Activated CD8-positive, alpha-beta memory T cell treated with anti-CD3 and anti-CD28 coated beads, Interleukin-2, amount 10 ng/mL, durations not matched to agents 7 days and 5 days (primary cell): ENCODE measurements around the gene F8. TPM values are rescaled to one million over a fixed set of nuclear protein-coding genes. Genes with fewer than 3 reads are reported as not detected.

Experiments
- ATAC-seq: fragments of 150-1000 bp; cut with Tn5 transposase; one replicate; pipeline ENCODE4 v1.10.0; 2021; ENCODE audit warnings: moderate library complexity
- CTCF ChIA-PET: fragments of 350-600 bp; sonication (Branson Sonifier 250); formaldehyde crosslinking; loops from one replicate; lab custom pipeline; 2021; ENCODE audit warnings: antibody characterized with exemption; lab: Charles Lee
- DNase-seq: peaks from one replicate; pipeline ENCODE4 v3.0.0-alpha.2; 2020
- H3K27ac Mint-ChIP-seq: one replicate; pipeline ENCODE4 v1.8.0; 2021; ENCODE audit warnings: mild to moderate bottlenecking, mixed read lengths
- H3K27me3 Mint-ChIP-seq: one replicate; pipeline ENCODE4 v1.8.0; 2021; ENCODE audit warnings: mixed read lengths
- H3K36me3 Mint-ChIP-seq: one replicate; pipeline ENCODE4 v1.8.0; 2021; ENCODE audit warnings: mild to moderate bottlenecking, mixed read lengths
- H3K4me1 Mint-ChIP-seq: one replicate; pipeline ENCODE4 v1.8.0; 2021; ENCODE audit warnings: mixed read lengths
- H3K4me3 Mint-ChIP-seq: one replicate; pipeline ENCODE4 v1.8.0; 2021; ENCODE audit warnings: mild to moderate bottlenecking, moderate library complexity, mixed read lengths
- H3K9me3 Mint-ChIP-seq: one replicate; pipeline ENCODE4 v1.8.0; 2022; ENCODE audit warnings: low read depth, mixed read lengths
- total RNA-seq, 2 experiments: library from RNA; stranded (reverse); gene quantifications; one replicate each; pipeline ENCODE4 v1.2.3, GENCODE V29; 2021

Gene F8
- total RNA-seq, result 10 to 100 TPM; 12.7 to 15.0 TPM

DNA sequence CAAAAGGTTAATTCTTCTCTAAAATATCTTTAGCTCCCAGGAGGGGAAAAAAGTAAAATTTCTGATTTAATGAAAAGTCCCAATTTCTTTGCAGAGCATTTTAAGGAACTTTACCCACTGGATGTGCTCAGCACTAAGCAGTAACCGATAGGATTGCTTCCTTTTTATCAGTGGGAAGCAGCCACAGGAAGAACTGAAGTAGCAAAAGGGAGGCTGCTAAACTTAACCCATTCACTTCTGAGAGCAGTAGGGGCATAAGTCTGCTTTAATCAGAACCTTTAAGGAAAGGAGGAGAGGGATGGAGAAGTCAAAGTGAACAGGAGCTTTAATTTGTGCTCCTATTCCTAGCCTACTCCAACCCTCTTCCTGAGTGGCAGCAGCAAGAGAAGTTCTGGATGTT lies at the start of gene F8:
Gene F8 (minus strand): TSS at position 139 of the 400 bp plus-strand sequence. CDS start 171 bp downstream, outside the sequence.
- H3K27ac Mint-ChIP-seq, result no peak within 1 kb of the TSS
- no peaks in the 10 kb centered on the region for H3K4me1 Mint-ChIP-seq
- ATAC-seq, result no peak
- CTCF ChIA-PET, result interaction anchor here (1.6 kb wide), 1 partner anchor 105 kb away, joined by 4 read pairs; no protein-coding TSS in a partner anchor
- no peaks in the 10 kb centered on the region for H3K9me3 Mint-ChIP-seq
- DNase-seq, result no peak
- no peak within 1 kb of the TSS for H3K4me3 Mint-ChIP-seq
- H3K27me3 Mint-ChIP-seq, result no peaks in the 10 kb centered on the region
- H3K36me3 Mint-ChIP-seq, result no peaks in the 10 kb centered on the region

DNA sequence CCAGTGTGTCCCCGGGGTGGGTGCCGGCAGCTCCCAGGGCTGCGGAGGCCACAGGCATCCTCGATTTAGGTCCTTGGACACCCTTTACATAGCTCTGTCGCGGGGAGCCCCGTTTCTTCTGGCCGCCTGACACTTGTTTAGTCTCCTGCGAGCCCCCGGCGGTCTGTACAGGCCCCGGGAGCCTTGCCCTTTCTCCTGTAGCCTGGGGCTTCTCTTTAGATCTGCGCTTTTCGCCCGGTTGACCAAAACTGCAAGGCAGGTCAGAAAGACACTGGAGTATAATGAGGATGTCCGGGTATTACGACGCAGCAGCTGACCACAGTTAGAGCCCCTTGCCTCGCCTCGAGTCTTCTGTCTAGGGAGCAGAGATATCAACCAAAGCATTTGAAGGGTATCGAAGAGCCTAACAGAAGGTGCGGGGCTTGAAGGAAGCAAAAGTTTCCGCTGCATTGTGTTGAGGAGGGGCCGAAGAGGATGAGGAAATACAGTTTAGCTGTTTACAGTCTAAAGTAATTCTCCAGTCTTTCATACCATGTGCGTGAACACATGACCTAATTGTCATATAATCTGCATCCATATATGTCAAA lies 49.3 kb upstream of the F8 start:
- no peak for ATAC-seq
- Mint-ChIP-seq H3K27ac (peak overlapping the region; percentile 93), H3K4me1 (peaks cover 58% of the 10 kb centered on the region), H3K36me3 (peaks cover 33% of the 10 kb centered on the region), H3K9me3 (no peaks in the 10 kb centered on the region), H3K27me3 (no peaks in the 10 kb centered on the region), H3K4me3 (peak overlapping the region; percentile 93)
- no peak for DNase-seq
- CTCF ChIA-PET, result interaction anchor here (1.3 to 1.5 kb wide), 2 partner anchors 9 to 15 kb away, joined by 3 to 4 read pairs; no protein-coding TSS in a partner anchor

DNA sequence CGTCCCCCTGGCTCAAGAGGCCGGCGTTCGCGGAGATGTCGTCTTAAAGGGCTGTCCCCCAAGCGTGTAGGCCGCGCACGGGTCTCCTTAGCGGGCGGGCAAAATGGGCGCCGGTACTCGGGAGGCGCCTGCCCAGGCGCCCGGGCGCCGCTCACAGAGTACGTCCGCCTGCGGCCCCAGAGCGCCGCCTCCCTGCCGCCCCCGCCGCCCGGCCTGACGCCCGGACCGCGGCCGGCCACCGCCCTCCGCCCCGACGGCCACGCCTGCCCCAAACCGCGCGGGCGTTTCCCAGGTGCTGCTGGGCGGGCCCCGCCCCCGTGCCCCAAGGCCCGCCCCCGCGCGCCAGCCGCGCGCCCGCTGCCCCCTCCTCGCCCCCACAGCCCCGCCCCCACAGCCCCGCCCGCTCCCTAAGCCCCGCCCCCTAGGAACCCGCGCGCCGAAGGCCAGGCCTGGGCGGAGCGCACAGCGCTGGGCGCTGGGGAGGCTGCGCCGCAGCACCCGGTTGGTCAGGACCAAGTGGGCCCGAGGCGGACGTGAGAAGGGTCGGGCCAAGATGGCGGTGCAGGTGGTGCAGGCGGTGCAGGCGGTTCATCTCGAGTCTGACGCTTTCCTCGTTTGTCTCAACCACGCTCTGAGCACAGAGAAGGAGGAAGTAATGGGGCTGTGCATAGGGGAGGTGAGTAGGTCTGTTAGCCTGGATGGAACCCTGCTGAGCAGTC lies 48.6 kb upstream of the F8 start, which contains the start of the genes BRCC3, CMC4 and MTCP1:
Gene BRCC3 (plus strand): TSS at position 534 of the 719 bp plus-strand sequence. CDS start 20 bp downstream, at position 554.
Gene CMC4 (minus strand): TSS at position 162 of the 719 bp plus-strand sequence. CDS start 7,113 bp downstream, outside the sequence.
Gene MTCP1 (minus strand): TSS at position 162 of the 719 bp plus-strand sequence. CDS start 5,126 bp downstream, outside the sequence.
- H3K4me1 Mint-ChIP-seq, result peaks cover 63% of the 10 kb centered on the region
- peak within 1 kb of the TSS; percentile 93 for H3K4me3 Mint-ChIP-seq
- peak within 1 kb of the TSS; percentile 93 for H3K27ac Mint-ChIP-seq
- DNase-seq (peak; percentile 87), ATAC-seq (peak; percentile 91)
- H3K27me3 Mint-ChIP-seq, result no peaks in the 10 kb centered on the region
- H3K36me3 Mint-ChIP-seq, result peaks cover 29% of the 10 kb centered on the region
- CTCF ChIA-PET, result interaction anchor here (0.7 to 1.5 kb wide), 2 partner anchors 14 kb away, joined by 4 read pairs; no protein-coding TSS in a partner anchor
- H3K9me3 Mint-ChIP-seq, result no peaks in the 10 kb centered on the region

DNA sequence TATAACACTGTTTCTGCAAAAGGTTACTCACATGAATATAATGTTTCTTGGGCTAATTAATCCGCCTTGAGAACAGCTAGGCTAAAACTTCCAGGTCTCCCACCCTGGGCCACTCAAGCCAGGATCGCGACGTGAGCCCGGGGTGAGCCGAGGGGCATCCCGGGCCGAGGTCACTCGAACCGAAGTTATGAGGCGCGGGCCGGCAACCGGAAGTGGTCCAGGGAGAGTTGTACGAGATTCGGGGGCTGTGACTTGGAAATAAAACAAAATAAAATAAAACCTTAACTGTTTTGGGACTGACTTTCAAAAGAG lies 48.1 kb upstream of the F8 start:
- H3K36me3 Mint-ChIP-seq, result peaks cover 28% of the 10 kb centered on the region
- ATAC-seq (peak; percentile 14), DNase-seq (no peak)
- CTCF ChIA-PET, result interaction anchor here (0.7 kb wide), 1 partner anchor 14 kb away, joined by 4 read pairs; no protein-coding TSS in a partner anchor
- H3K4me1 Mint-ChIP-seq, result peaks cover 64% of the 10 kb centered on the region
- H3K4me3 Mint-ChIP-seq, result peak overlapping the region; percentile 76
- no peaks in the 10 kb centered on the region for H3K9me3 Mint-ChIP-seq
- H3K27ac Mint-ChIP-seq, result peak overlapping the region; percentile 73
- H3K27me3 Mint-ChIP-seq, result no peaks in the 10 kb centered on the region

DNA sequence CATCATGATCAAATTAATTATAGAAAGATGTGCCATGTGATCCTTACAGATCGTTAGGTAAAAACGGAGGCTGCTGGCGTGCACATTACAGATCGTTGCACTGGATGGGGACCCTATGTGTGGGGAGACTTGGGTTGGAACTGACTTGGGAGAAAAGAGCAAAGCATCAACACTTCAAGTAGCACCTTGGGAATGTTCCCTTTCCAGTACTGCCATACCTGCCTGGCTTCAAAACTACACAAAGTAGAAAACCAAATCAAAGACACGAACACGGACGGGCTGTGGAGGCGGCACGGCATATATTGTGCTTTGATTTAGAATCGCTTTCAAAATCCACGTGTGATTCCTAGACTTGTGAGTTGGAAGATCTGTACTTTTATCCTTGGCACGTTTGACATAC lies 47.5 kb upstream of the F8 start:
- peak overlapping the region; percentile 76 for H3K4me3 Mint-ChIP-seq
- no peaks in the 10 kb centered on the region for H3K27me3 Mint-ChIP-seq
- CTCF ChIA-PET, result interaction anchor here (0.7 to 1.3 kb wide), 2 partner anchors 13 kb away, joined by 3 to 4 read pairs; no protein-coding TSS in a partner anchor
- peak overlapping the region; percentile 73 for H3K27ac Mint-ChIP-seq
- ATAC-seq (no peak), DNase-seq (no peak)
- peaks cover 60% of the 10 kb centered on the region for H3K4me1 Mint-ChIP-seq
- no peaks in the 10 kb centered on the region for H3K9me3 Mint-ChIP-seq
- peaks cover 22% of the 10 kb centered on the region for H3K36me3 Mint-ChIP-seq

DNA sequence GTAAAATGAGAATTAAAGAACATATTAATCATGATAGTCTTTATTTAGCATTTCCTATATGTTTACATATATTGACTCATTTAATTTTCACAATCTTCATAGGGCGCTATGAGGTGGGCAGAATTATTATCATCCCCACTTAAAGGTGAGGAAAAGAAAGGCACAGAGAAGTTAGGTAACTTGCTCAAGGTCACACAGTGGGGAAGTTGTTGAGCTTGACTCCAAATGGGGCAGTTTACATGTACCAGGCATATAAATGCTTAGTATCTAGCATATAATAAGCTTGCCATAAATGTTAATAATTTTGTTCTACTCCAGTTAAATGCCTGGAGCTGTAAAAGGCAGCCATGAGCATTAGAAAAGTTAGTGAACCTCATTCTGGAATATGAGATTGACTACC lies 46.9 kb upstream of the F8 start:
- CTCF ChIA-PET, result interaction anchor here (1.3 kb wide), 1 partner anchor 12 kb away, joined by 3 read pairs; no protein-coding TSS in a partner anchor

DNA sequence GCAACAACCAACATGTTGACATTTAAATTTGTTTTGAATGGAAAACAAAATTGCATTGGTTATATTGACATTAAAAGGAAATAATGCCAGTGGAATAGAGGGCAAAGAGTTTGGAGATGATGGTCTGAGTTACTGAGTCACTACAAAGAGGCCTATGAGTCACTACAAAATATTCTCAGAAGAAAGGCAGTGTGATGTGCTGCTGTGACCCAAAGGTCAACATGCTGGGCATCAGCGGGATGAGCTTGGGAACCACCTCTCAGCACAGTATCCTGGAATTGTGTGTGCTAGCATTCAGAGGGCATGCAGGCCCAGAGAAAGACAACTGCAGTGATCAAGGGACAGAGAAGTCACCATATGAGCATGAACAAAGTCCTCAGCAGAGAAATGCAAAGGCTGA lies 45.6 kb upstream of the F8 start:
- no peak for ATAC-seq
- Mint-ChIP-seq H3K4me1 (peaks cover 46% of the 10 kb centered on the region), H3K4me3 (peak overlapping the region; percentile 26), H3K9me3 (no peaks in the 10 kb centered on the region), H3K27ac (no peak overlapping the region), H3K27me3 (no peaks in the 10 kb centered on the region), H3K36me3 (peaks cover 11% of the 10 kb centered on the region)
- CTCF ChIA-PET, result interaction anchor here (1.6 to 2.7 kb wide), 2 partner anchors 11 to 19 kb away, joined by 4 to 6 read pairs; no protein-coding TSS in a partner anchor
- no peak for DNase-seq

More for the DNA sequence above, 46.9 kb upstream of the F8 start:
- Mint-ChIP-seq H3K27ac (peak overlapping the region; percentile 73), H3K36me3 (peaks cover 21% of the 10 kb centered on the region), H3K27me3 (no peaks in the 10 kb centered on the region), H3K4me1 (peaks cover 59% of the 10 kb centered on the region), H3K9me3 (no peaks in the 10 kb centered on the region), H3K4me3 (peak overlapping the region; percentile 76)
- no peak for DNase-seq
- ATAC-seq, result no peak

DNA sequence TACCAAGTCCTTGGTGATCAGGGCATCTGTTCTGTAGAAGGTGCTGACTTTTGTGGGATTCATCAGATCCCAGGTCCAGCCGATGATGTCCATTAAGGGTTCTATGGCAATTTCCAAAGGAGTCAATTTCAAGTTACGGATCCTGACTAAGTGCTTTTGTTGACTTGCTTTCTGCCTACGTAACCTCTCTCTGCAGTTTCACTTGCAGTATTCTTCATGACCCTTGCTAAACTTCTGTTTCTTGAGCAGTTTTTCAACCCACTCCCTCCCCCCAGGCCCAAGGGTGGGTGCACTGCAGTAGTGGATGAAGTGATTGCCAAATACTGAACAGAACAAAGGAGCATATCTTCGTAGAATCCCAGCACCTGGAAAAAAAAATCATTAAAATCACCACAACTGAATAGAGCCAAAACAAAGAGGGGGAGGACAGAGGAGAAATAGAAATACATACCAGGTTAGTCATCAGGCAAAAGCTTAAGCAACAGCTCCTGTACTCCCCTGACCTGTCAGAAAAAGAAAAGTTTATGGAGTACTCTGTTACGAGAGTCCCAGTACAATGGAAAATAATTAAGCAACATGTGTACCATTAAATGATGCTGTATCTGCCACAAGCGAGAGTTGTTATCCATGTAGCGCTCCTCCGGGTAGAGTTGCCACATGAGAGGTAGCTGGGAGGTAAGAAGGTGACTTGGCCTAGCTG lies 42.7 kb upstream of the F8 start:
- Mint-ChIP-seq H3K4me1 (peaks cover 35% of the 10 kb centered on the region), H3K27me3 (no peaks in the 10 kb centered on the region), H3K9me3 (no peaks in the 10 kb centered on the region), H3K27ac (no peak overlapping the region), H3K36me3 (peaks cover 7% of the 10 kb centered on the region), H3K4me3 (no peak overlapping the region)
- CTCF ChIA-PET, result interaction anchor here (1.0 kb wide), 1 partner anchor 8 kb away, joined by 3 read pairs; no protein-coding TSS in a partner anchor
- DNase-seq (no peak), ATAC-seq (no peak)

DNA sequence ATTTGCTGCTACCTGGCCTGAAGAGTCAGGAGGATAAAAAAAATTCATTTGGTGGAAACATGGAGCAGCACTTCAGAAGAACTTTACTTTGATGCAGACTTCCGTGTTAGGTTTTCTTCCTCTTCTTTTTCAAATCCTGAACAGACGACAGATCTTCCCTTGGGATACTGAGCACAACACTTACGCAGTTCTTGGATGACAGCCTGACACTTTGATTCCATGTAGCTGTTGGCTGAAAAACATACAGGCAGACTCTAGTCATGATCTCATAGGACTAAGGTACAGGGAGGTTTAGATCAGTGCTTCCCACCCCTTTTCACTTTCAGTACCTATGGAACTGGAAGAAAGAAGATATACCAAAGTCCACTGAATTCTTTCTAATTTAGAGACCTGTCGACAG lies 39.2 kb upstream of the F8 start:
- peaks cover 5% of the 10 kb centered on the region for H3K36me3 Mint-ChIP-seq
- CTCF ChIA-PET, result interaction anchor here (0.6 to 1.3 kb wide), 2 partner anchors 25 to 1307 kb away, joined by 3 read pairs; no protein-coding TSS in a partner anchor
- no peak overlapping the region for H3K4me3 Mint-ChIP-seq
- H3K27ac Mint-ChIP-seq, result peak overlapping the region; percentile 36
- DNase-seq, result no peak
- H3K9me3 Mint-ChIP-seq, result no peaks in the 10 kb centered on the region
- H3K4me1 Mint-ChIP-seq, result peaks cover 22% of the 10 kb centered on the region
- no peaks in the 10 kb centered on the region for H3K27me3 Mint-ChIP-seq
- ATAC-seq, result no peak

DNA sequence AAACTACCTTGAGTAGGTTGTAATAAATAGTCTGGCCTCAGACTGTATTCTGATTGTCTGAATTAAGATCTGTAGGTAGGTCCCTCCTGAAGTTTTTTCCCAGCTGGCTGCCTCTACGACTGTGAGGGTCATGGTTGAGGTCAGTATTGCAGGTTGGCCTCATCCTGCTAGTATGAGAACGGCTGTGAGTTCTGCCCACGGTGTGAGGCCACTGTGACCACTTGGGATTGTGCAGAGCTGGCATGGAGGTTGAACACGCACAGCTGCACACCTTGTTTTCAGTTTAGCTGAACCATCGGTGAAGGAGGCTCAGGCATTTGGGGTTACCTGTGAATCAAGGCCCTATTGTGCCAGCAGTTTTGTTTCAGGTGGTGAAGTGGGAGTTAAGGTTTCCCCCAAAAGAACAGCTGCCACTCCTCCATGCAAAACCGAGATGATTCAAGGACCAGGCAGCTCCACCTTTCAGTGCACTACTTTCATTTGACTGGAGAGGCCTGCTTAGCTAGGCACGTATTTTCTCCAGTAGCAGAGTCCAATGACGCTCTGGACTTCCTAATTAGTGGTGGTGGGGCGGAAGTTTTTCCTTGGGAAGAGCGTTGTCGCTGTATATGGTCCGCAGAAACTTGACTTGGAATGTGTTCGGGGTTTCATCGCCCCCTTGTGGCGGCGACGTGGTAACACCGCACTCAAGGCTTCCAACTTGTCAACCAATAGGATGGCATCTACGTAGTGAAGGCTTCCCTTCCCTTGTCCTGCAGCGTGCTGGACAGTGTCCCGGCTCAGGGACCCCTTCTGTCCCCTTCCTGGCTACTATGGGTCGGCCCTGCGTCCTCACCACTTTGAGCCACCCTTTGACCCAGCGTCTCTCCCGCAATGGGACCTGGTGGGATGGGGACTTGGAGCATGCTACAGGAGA lies 34.6 kb upstream of the F8 start:
- Mint-ChIP-seq H3K27ac (peak overlapping the region; percentile 77), H3K9me3 (no peaks in the 10 kb centered on the region), H3K36me3 (peaks cover 14% of the 10 kb centered on the region), H3K4me1 (peaks cover 40% of the 10 kb centered on the region), H3K27me3 (no peaks in the 10 kb centered on the region), H3K4me3 (peak overlapping the region; percentile 71)
- DNase-seq, result peak; percentile 66
- CTCF ChIA-PET, result interaction anchor here (0.7 to 2.3 kb wide), 18 partner anchors 8 to 177 kb away, joined by 3 to 18 read pairs (median 4); partner anchors contain the start of gene FUNDC2
- peak; percentile 80 for ATAC-seq

DNA sequence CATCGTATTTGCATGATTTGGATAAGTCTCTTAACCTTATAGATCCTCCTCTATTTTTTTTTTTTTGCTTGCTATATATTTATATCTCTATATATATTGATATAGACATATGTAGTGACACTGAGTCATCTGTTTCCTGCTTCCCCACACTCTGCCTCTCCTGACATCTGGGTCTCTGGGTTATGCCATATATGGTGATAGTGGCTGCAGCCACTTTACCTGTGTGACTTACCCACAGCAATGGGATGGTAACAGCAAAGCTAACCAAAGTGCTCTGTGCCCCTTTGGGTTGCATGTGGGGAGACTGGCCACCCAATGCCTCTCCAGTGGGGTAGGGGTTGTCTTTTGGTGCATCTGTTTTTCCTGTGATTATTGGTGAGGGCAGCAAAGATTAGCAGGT lies 33.9 kb upstream of the F8 start:
- H3K9me3 Mint-ChIP-seq, result no peaks in the 10 kb centered on the region
- no peaks in the 10 kb centered on the region for H3K27me3 Mint-ChIP-seq
- no peak overlapping the region for H3K4me3 Mint-ChIP-seq
- DNase-seq (peak; percentile 44), ATAC-seq (peak; percentile 69)
- H3K27ac Mint-ChIP-seq, result peak overlapping the region; percentile 77
- peaks cover 16% of the 10 kb centered on the region for H3K36me3 Mint-ChIP-seq
- H3K4me1 Mint-ChIP-seq, result peaks cover 40% of the 10 kb centered on the region
- CTCF ChIA-PET, result interaction anchor here (0.7 to 2.3 kb wide), 17 partner anchors 8 to 139 kb away, joined by 3 to 18 read pairs (median 4); partner anchors contain the start of gene FUNDC2

DNA sequence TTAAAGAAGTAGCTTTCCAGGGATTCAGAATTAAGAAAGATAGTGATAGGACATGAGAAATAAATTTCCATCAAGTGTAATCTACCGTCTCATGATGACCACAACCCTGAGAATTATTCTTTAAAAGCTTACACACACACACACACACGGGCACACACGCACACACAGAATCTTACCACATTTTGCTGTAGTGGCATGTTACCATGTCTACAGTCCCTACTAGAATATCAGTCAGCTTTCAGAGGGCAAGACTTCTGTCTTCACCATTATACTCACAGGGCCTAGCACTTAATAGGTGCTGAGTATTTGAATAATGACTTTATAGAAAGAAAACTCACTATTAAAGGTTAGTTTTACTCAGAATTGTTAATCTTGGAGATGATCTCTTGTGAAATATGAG lies 33.0 kb upstream of the F8 start:
- peaks cover 40% of the 10 kb centered on the region for H3K4me1 Mint-ChIP-seq
- peaks cover 16% of the 10 kb centered on the region for H3K36me3 Mint-ChIP-seq
- no peaks in the 10 kb centered on the region for H3K27me3 Mint-ChIP-seq
- CTCF ChIA-PET, result interaction anchor here (1.3 to 1.9 kb wide), 3 partner anchors 9 to 138 kb away, joined by 3 to 10 read pairs (median 6); no protein-coding TSS in a partner anchor
- H3K27ac Mint-ChIP-seq, result peak overlapping the region; percentile 43
- DNase-seq (no peak), ATAC-seq (no peak)
- H3K4me3 Mint-ChIP-seq, result no peak overlapping the region
- H3K9me3 Mint-ChIP-seq, result no peaks in the 10 kb centered on the region
